Raji (cell line): ENCODE measurements around the gene BBX.

Source experiments
- POLR2A ChIP-seq: IDR thresholded peaks from 2 replicates; pipeline ENCODE4 v1.6.1; 2011; ENCODE audit warnings: low read depth, low read length, control low read depth; ENCODE audit not compliant: insufficient read depth

Gene BBX

DNA sequence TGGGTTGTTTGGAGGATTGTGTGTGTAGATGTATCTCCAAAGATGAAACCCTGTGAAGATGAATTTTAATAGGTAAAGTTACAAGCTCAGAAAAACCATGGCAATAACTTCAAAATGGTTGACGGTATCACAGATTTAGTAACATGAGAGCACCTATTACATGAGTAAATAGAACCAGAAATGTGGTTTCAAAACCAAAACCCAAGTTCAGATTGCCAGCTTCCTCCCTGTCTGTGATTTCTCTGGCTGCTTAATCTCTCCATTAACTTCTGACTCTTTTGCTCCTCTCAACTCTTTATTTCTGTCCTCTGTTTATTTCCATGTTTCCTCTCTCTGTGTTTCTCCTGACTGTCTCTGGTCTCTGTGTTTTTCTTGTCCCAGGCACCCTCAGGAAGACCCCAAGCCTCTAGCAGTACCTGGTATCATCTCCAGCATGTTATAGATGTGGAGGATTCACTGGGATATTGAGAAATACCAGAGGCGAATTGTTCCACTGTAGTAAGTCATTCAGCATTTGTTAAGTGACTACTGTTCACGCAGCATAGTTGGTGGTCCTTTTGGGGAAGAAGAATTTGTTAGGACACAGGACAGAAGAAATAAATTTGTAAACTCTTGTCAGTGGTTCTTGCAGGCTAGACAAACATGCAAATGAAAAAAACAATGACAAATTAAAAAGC is 138.8 kb downstream of the BBX start:
- no peak for TF ChIP-seq POLR2A

DNA sequence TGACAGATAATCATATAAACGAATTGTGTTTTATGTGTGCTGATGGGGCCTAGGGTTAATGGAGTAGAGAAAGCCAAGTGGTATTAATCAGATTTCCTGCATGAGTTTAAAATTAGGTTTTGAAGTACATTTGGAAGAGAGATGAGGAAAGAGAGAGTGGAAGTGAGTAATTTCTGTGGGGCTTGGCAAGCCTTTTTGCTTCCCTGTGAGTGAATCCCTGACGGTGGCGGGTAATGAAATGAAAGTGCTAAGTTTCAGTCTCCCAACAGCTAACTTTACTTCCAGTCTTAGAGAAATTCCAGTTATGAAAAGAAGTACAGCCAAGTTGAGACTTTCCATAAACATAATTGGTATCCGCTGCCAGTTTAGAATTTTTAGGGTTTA is 139.4 kb downstream of the BBX start:
- no peak for TF ChIP-seq POLR2A

DNA sequence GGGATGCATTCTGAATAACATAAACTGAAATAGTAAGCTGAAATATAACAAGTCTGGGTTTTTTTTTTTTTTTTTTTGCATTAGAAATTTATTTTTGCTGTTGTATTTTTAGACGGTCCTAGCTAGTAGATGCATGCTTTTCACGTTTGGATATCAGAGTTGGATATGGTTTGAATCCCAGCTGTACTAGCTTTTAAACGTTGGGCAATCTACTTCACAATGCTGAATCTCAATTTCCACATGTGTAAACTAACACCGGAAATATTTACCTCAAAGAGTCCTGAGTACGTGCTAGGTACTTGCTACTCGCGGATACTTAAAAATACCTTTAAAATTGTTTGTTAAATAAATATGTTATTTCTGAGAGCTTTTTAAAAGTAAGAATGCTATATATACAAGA is 139.8 kb downstream of the BBX start:
- TF ChIP-seq POLR2A: no peak

- TF ChIP-seq POLR2A: no peak
Observed at GRCh38 chr3:107663266-107663665, 140.5 kb downstream of the BBX start.

GRCh38 chr3:107664614-107665013 is 141.9 kb downstream of the BBX start:
- no peak for TF ChIP-seq POLR2A

- no peak for TF ChIP-seq POLR2A
Observed at GRCh38 chr3:107665351-107665750, 142.6 kb downstream of the BBX start.

- TF ChIP-seq POLR2A: no peak
Observed at GRCh38 chr3:107666853-107667252, 144.1 kb downstream of the BBX start.

DNA sequence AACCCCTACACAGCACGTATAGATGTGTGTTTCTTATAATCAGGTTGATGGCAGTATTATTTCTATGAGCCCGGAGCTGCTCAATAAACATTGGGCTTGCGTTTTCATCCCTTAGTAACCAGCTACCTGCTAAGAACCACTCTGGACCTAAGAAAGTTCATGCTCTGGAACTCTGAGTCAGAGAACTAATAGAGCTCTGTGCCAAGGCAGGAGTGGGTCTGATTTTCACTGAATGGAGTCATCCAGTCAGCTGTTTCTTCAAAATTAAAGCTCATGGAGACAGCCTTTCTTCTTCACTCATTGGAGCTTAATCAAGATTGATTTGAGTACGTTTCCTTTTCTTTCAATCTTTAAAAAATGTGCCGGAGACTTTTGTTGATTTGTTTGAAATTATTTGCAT is 145.7 kb downstream of the BBX start:
- TF ChIP-seq POLR2A: no peak

DNA sequence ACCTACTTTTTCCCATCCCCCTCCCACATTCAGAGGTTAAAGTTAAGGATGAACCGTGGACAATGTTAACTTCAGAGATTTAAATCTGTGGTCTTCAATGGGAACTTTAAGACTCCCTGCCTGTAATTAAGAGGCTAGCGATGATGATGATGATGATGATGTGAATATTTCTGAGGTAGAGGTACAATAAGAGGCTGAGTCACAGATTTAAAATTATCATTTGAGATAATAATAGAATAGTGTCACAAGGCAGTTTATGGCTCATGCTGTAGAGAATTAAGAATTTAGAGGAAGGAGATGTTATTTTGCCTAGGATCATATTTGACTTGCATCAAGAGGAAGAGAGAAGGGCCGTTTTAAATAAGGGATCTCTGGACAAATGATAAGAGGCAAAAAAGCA is 146.2 kb downstream of the BBX start:
- no peak for TF ChIP-seq POLR2A

- TF ChIP-seq POLR2A: no peak
Observed at GRCh38 chr3:107669669-107670068, 146.9 kb downstream of the BBX start.

- TF ChIP-seq POLR2A: no peak
Observed at GRCh38 chr3:107670986-107671385, 148.2 kb downstream of the BBX start.

DNA sequence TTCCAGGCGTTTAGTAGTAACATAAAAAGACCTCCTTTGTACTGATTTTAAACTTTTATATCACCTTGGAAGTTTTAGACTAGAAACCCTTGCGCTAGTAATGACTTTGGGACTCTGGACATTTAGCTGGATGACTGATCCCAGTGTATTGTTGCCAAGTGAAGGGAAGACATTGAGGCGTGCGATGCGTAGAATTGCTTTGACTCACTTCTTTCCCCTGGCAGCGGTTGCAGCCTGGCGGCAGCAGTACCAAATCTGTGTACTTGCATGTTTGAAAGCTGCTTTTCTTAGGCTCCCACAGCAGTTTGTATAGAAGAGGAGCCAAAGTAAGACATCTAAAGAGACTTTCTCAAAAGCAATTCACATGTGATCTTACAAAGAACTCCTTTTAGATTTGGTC is 151.6 kb downstream of the BBX start:
- TF ChIP-seq POLR2A: no peak

- TF ChIP-seq POLR2A: no peak
Observed at GRCh38 chr3:107675233-107675900, 152.6 kb downstream of the BBX start.

DNA sequence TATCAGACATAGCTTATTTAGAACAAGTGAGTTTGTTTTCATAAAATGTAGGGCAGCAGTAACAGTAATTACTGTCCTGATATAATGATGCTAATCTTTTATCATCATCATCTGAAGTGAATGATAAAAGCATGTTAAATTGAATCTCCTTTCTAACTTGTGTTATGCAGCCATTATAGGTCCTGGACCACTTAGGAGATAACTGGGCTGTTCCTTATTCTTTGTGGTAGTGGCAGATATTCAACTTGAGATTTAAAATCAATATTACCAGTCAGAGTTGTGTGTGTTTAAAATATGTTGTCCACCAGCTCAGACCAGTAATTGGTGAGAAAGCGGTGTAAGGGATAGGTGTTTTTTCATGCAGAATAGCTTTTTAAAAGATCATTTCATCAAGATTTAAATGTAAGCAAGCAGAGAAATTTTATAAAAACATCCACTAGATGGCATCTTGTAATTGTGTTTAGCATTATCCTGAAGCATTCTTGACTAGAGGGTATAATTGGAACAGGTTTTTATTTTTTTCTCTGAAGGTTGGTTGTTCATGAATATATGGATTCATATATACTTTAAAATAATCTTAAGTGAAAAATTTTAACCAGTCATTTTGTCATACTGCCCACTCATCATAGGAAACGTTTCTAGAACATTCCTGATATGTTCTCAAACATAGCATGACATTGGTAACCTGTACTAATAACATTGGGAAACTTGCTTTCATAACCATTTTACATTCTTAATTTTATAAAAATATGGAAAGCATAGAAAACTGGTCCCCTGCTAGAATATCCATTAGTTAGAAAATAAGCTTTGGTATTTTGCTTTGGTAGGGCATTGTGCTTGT is 153.9 kb downstream of the BBX start:
- TF ChIP-seq POLR2A: no peak

- no peak for TF ChIP-seq POLR2A
Observed at GRCh38 chr3:107679921-107680320, 157.2 kb downstream of the BBX start.

DNA sequence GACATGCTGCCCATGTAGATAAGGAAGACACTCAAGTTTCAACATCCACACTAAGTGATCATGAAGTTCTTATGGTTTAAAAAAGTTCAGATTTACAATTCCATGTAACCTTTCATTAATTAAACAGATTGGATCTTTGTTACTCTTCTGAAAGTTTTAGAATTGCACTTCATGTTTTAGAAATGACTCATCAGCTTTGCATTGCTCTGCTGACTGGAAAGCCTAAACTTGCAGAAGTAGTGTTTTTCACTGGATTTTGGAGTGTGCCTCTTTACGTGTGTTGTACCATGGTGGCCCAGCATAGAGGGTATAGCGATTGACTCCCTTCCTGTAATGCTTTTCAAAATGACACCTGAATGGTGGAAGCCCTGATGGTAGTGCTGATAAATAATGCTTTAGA is 157.9 kb downstream of the BBX start:
- TF ChIP-seq POLR2A: no peak
